HG02884 (cell line): Measurements from ENCODE around the gene TBC1D3L.
"Not testable (repeated sequence)": the region's sequence is repeated elsewhere in the genome, so short reads cannot be mapped to it uniquely, and the experiment has no call there.

Source experiments
- ATAC-seq: cut with Tn5 transposase; IDR thresholded peaks from one replicate; pipeline ENCODE4 v1.9.1; 2021; ENCODE audit warnings: mild to moderate bottlenecking, moderate library complexity; ENCODE audit not compliant: unreplicated experiment

TBC1D3L gene

DNA sequence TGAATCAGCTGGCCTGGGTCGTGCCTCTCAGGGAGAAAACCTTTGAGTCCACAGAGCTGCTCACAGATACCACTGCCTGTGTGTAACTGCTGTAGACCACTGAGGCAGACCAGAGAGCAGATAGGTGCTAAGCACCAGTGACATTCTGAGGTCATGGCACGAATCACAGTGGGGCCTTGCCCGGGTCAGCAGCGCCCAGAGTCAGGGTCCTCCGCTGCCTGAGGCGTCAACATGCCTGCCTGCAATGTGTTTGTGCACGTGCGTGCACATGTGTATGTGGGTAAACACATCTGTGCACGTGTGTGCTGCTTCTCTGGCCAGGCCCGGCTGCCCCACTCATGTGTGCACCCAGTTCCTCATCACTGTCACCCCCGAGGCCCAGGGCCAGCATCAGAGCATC is at the start of gene TBC1D3L:
Gene TBC1D3L, minus strand, starts transcription at position 101 of the 400 bp plus-strand sequence. CDS start 1,540 bp downstream, outside the sequence.
- not testable (repeated sequence) for ATAC-seq

DNA sequence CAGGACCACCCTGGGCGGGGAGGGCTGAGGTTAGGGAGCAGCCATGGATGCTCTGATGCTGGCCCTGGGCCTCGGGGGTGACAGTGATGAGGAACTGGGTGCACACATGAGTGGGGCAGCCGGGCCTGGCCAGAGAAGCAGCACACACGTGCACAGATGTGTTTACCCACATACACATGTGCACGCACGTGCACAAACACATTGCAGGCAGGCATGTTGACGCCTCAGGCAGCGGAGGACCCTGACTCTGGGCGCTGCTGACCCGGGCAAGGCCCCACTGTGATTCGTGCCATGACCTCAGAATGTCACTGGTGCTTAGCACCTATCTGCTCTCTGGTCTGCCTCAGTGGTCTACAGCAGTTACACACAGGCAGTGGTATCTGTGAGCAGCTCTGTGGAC is 14.8 kb upstream of the TBC1D3L start, which contains the start of gene TBC1D3D:
Gene TBC1D3D, plus strand, starts transcription at position 301 of the 400 bp plus-strand sequence. CDS start 1,585 bp downstream, outside the sequence.
- not testable (repeated sequence) for ATAC-seq
